Neural progenitor cell (in vitro differentiated cells): ENCODE results near the gene ZC3H12C. TPM values are rescaled to one million over a fixed set of nuclear protein-coding genes. Genes with fewer than 3 reads are reported as not detected.
"Not testable (repeated sequence)": the region's sequence is repeated elsewhere in the genome, so short reads cannot be mapped to it uniquely, and the experiment has no call there.

Experiments used
- DNase-seq: peaks from one replicate; pipeline ENCODE4 v3.0.0-alpha.2; 2016; ENCODE audit warnings: low spot score
- H2AFZ ChIP-seq: fragments of 200-600 bp; sonication (generic); replicated peaks from 2 replicates; pipeline ENCODE4 v1.6.1; 2016; ENCODE audit warnings: antibody characterized with exemption
- H3F3A ChIP-seq: fragments of 200-600 bp; sonication (generic); 2 replicates; pipeline ENCODE4 v1.6.1; 2016; ENCODE audit warnings: antibody characterized with exemption, low read depth
- H3K27ac ChIP-seq: fragments of 200-600 bp; sonication (generic); 2 replicates; pipeline ENCODE4 v1.5.1; 2016; ENCODE audit warnings: mild to moderate bottlenecking
- H3K27me3 ChIP-seq: fragments of 200-600 bp; sonication (generic); 2 replicates; pipeline ENCODE4 v1.6.1; 2016; ENCODE audit warnings: mild to moderate bottlenecking, moderate library complexity
- H3K36me3 ChIP-seq: fragments of 200-600 bp; sonication (generic); 2 replicates; pipeline ENCODE4 v1.5.1; 2016
- H3K4me1 ChIP-seq: fragments of 200-600 bp; sonication (generic); 2 replicates; pipeline ENCODE4 v1.6.1; 2016; ENCODE audit warnings: mixed run types
- H3K4me2 ChIP-seq: fragments of 200-600 bp; sonication (generic); 2 replicates; pipeline ENCODE4 v1.6.1; 2016
- H3K4me3 ChIP-seq: fragments of 200-600 bp; sonication (generic); 2 replicates; pipeline ENCODE4 v1.5.1; 2016
- H3K79me2 ChIP-seq: fragments of 200-600 bp; sonication (generic); 2 replicates; pipeline ENCODE4 v1.6.1; 2016; ENCODE audit warnings: low read depth
- H3K9ac ChIP-seq: fragments of 200-600 bp; sonication (generic); 2 replicates; pipeline ENCODE4 v1.6.1; 2016
- H3K9me3 ChIP-seq: fragments of 200-600 bp; sonication (generic); 2 replicates; pipeline ENCODE4 v1.5.1; 2016; ENCODE audit warnings: low read depth
- H4K20me1 ChIP-seq: fragments of 200-600 bp; sonication (generic); 2 replicates; pipeline ENCODE4 v1.6.1; 2016; ENCODE audit warnings: low read depth
- H3K27ac Mint-ChIP-seq: 3 replicates; pipeline ENCODE4 v1.8.0; 2021; ENCODE audit warnings: mixed read lengths
- H3K27me3 Mint-ChIP-seq: 2 replicates; pipeline ENCODE4 v1.8.0; 2022; ENCODE audit warnings: low read depth, mild to moderate bottlenecking, inconsistent platforms, moderate library complexity, mixed read lengths; ENCODE audit not compliant: insufficient read depth
- H3K36me3 Mint-ChIP-seq: 3 replicates; pipeline ENCODE4 v1.8.0; 2021; ENCODE audit warnings: mixed read lengths
- H3K4me1 Mint-ChIP-seq: 3 replicates; pipeline ENCODE4 v1.8.0; 2021; ENCODE audit warnings: mixed read lengths
- H3K4me3 Mint-ChIP-seq: 3 replicates; pipeline ENCODE4 v1.8.0; 2021; ENCODE audit warnings: mild to moderate bottlenecking, moderate library complexity, mixed read lengths
- H3K9me3 Mint-ChIP-seq: 3 replicates; pipeline ENCODE4 v1.8.0; 2020; ENCODE audit warnings: mixed read lengths
- CTCF ChIP-seq: fragments of 200-600 bp; sonication (generic); IDR thresholded peaks from 2 replicates; pipeline ENCODE4 v1.5.1; 2017; ENCODE audit warnings: antibody characterized with exemption, mild to moderate bottlenecking
- EZH2 ChIP-seq: fragments of 200-600 bp; sonication (generic); IDR thresholded peaks from 2 replicates; pipeline ENCODE4 v1.6.1; 2017; ENCODE audit warnings: antibody characterized with exemption, mild to moderate bottlenecking, moderate library complexity
- EZH2phosphoT487 ChIP-seq: fragments of 200-600 bp; sonication (generic); IDR thresholded peaks from 2 replicates; pipeline ENCODE4 v1.6.1; 2017; ENCODE audit warnings: antibody characterized with exemption
- total RNA-seq: library from RNA; depleted of rRNA; stranded (reverse); fragments of >200 nt; gene quantifications from 2 replicates; pipeline ENCODE4 v1.2.3, GENCODE V29; 2015; ENCODE audit warnings: low replicate concordance

The ZC3H12C gene
- total RNA-seq, 1 donor from 2014 or later: 31.8 TPM

- Mint-ChIP-seq H3K9me3 (no peaks in the 10 kb centered on the region), H3K4me3 (no peak overlapping the region), H3K27ac (no peak overlapping the region), H3K27me3 (peaks cover 2% of the 10 kb centered on the region), H3K36me3 (no peaks in the 10 kb centered on the region), H3K4me1 (peaks cover 5% of the 10 kb centered on the region)
- no peak for DNase-seq
- H3K4me2 ChIP-seq: no peak overlapping the region
- no peaks in the 10 kb centered on the region for H4K20me1 ChIP-seq
- no peaks in the 10 kb centered on the region for H3K36me3 ChIP-seq
- H3K79me2 ChIP-seq: no peaks in the 10 kb centered on the region
- TF ChIP-seq EZH2 (no peak), CTCF (no peak)
- H3F3A ChIP-seq: no peaks in the 10 kb centered on the region
- H3K9ac ChIP-seq: no peak overlapping the region
- H3K4me3 ChIP-seq: no peak overlapping the region
- peaks cover 5% of the 10 kb centered on the region for H3K4me1 ChIP-seq
- no peaks in the 10 kb centered on the region for H3K27me3 ChIP-seq
- no peak overlapping the region for H2AFZ ChIP-seq
- H3K27ac ChIP-seq: no peak overlapping the region
- H3K9me3 ChIP-seq: no peaks in the 10 kb centered on the region
These were observed 30.9 kb upstream of the ZC3H12C start for GRCh38 chr11:110062247-110062646.

GRCh38 chr11:110065189-110065588, 28.0 kb upstream of the ZC3H12C start:
- TF ChIP-seq EZH2phosphoT487: no peak
- TF ChIP-seq EZH2: no peak
- no peak for TF ChIP-seq CTCF
- H3K9me3 ChIP-seq: no peaks in the 10 kb centered on the region
- H3K9ac ChIP-seq: no peak overlapping the region
- H3K4me1 ChIP-seq: peaks cover 5% of the 10 kb centered on the region
- DNase-seq: no peak
- Mint-ChIP-seq H3K27me3 (peaks cover 2% of the 10 kb centered on the region), H3K9me3 (no peaks in the 10 kb centered on the region), H3K27ac (no peak overlapping the region), H3K36me3 (no peaks in the 10 kb centered on the region), H3K4me3 (no peak overlapping the region), H3K4me1 (peaks cover 8% of the 10 kb centered on the region)
- no peaks in the 10 kb centered on the region for H4K20me1 ChIP-seq
- H3K79me2 ChIP-seq: no peaks in the 10 kb centered on the region
- no peak overlapping the region for H3K4me2 ChIP-seq
- H2AFZ ChIP-seq: no peak overlapping the region
- no peaks in the 10 kb centered on the region for H3K27me3 ChIP-seq
- no peaks in the 10 kb centered on the region for H3F3A ChIP-seq
- H3K36me3 ChIP-seq: no peaks in the 10 kb centered on the region
- H3K4me3 ChIP-seq: no peak overlapping the region
- no peak overlapping the region for H3K27ac ChIP-seq

- not testable (repeated sequence) for H3K4me2 ChIP-seq, H3K4me3 Mint-ChIP-seq, H3K36me3 ChIP-seq, H3K9ac ChIP-seq, H3K9me3 ChIP-seq, H3K9me3 Mint-ChIP-seq, H3K4me3 ChIP-seq, H3K36me3 Mint-ChIP-seq, H4K20me1 ChIP-seq, H3K4me1 ChIP-seq, H3K79me2 ChIP-seq, H3K27me3 ChIP-seq, DNase-seq, H3F3A ChIP-seq, H2AFZ ChIP-seq, H3K27ac ChIP-seq, H3K27me3 Mint-ChIP-seq, H3K27ac Mint-ChIP-seq
- H3K4me1 Mint-ChIP-seq: peaks cover 13% of the 10 kb centered on the region
These were observed 25.2 kb upstream of the ZC3H12C start for GRCh38 chr11:110068001-110068400.

GRCh38 chr11:110069158-110069737, 23.9 kb upstream of the ZC3H12C start:
- TF ChIP-seq CTCF (no peak), EZH2phosphoT487 (no peak)
- peaks cover 11% of the 10 kb centered on the region for H3K4me1 Mint-ChIP-seq
- H3K9me3 ChIP-seq: no peaks in the 10 kb centered on the region
- H3K4me3 Mint-ChIP-seq: no peak overlapping the region
- H3K79me2 ChIP-seq: no peaks in the 10 kb centered on the region
- H3K9ac ChIP-seq: no peak overlapping the region
- no peaks in the 10 kb centered on the region for H3K36me3 ChIP-seq
- no peak overlapping the region for H2AFZ ChIP-seq
- no peaks in the 10 kb centered on the region for H3K27me3 Mint-ChIP-seq
- no peak for DNase-seq
- H3K9me3 Mint-ChIP-seq: no peaks in the 10 kb centered on the region
- H3K36me3 Mint-ChIP-seq: no peaks in the 10 kb centered on the region
- H3K27ac Mint-ChIP-seq: no peak overlapping the region
- no peak overlapping the region for H3K4me3 ChIP-seq
- no peaks in the 10 kb centered on the region for H3K27me3 ChIP-seq
- peaks cover under 1% of the 10 kb centered on the region for H3K4me1 ChIP-seq
- H4K20me1 ChIP-seq: no peaks in the 10 kb centered on the region
- no peak overlapping the region for H3K4me2 ChIP-seq
- H3K27ac ChIP-seq: no peak overlapping the region
- no peaks in the 10 kb centered on the region for H3F3A ChIP-seq
